GM21381 (cell line): Measurements from ENCODE around the gene GNB1L.

Experiments
- ATAC-seq: cut with Tn5 transposase; IDR thresholded peaks from one replicate; pipeline ENCODE4 v1.9.1; 2021; ENCODE audit warnings: mild to moderate bottlenecking, moderate library complexity; ENCODE audit not compliant: unreplicated experiment

Gene GNB1L

DNA sequence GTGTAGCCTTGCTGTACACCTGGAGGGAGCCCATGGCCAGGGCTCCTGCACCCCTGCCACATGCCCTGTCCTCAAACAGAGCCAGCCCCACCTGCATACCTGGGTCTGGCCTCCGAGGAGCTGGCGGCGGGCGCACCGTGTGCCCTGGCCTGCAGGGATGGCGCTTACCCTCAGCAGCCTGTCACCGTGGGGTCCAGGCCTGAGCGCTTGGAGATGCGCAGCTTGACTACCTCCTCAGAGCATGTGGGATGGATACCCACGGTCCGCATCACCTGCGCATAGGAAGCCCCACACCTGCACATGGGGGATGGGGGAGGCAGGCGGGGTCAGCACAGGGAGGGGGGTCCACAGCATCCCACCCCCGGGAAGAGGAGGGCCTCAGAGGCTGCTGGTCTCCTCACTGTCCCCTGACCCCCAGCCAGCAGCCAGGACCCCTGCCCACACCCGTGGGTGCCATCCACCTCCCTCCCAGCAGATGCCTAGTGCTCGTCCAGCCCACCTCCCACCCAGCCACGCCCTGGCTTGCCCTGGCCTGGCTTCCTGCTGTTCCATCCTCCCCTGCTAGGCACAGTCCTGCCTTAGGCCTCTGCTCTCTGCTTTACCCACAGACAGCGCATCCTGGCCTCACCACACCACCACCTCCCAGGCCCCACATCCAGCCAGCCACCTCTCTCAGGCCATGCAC is 22.4 kb upstream of the GNB1L start:
- no peak for ATAC-seq

DNA sequence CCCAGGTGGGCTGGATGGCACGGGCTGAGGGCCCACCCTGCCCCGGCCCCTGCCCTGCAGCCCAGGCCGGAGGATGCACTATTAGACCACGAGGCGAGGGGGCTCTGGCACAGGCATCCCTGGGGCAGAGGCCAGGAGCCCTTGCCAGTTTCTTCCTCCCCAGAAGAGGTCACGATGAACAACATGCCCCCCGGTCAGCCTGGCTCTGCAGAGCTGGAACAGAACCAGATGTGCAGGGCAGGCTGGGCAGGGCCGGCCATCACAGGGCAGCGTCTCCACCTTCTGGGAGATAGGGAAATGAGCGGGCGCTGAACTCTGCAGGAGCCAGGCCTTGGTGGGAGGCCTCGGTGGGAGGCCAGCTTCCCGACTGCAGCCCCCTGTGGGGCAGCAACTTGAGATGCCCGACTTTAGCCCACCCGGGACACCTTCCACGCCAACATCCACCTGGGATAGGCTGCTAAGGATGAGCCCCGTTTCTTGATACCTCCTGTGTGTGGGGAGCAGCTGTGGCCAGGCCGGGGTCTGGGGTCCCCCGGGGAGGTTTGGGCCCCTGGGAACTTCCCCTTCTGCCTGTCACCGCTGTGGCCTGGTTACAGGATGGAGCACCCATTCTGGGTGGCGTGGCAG is 21.8 kb upstream of the GNB1L start:
- ATAC-seq, result no peak

DNA sequence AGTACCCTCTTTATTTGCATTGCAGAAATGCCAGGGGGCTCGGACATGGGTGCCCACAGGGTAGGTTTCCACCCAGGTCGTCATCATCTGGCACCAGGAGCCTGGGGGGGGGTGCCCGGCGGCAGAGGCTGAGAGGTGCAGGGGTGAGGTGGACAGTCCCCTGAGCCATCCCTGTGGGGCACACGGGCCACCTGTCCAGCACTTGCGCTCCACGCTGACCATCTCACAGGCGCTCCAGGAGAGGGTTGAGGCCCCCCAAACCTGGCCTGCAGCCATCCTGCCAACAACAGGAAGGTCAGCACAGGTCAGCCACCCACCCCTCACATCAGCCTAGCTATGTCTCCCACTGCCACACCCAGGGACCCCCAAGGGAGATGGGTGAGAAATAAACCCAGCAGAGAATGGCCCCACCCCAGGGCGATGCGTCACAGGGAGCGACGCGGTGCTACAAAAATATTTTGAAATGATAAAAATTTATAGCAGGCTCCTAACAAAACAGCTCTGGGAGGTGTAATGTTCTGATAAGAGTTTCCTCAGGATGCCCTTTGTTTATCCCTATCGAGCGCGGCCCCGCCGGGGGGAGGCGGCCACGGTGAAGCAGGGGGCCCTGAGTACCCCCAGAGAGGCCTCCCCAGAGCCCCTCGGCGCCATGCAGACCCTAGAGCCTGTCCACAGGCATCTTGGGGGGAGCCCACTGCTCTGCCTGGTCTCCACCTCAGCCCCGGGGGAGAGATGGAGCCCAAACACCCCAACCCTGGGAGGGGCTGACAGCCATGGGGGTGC is 21.0 kb upstream of the GNB1L start:
- no peak for ATAC-seq

DNA sequence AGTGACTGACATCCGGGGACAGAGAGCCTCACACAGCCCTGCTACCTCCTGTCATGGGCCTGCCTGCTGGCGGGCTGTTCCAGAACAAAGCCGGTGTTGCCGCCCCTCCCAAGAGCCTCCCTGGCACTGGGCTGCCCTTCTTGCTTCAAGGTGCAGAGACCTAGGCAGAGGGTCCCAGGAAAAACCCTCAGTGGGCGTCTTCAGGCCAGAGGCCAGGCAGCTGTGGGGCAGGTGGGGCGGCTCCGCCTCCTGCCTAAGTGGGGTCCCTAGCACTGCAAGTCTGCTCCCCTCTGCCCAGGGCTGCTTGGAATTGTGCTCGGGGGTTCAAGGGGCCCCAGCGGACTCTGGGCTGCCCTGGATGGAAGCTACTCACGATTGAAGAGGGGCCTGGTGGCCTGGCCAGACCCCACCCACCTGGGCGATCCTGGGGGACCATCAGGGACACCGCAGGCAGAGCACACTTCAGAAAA is 20.4 kb upstream of the GNB1L start:
- ATAC-seq, result no peak

DNA sequence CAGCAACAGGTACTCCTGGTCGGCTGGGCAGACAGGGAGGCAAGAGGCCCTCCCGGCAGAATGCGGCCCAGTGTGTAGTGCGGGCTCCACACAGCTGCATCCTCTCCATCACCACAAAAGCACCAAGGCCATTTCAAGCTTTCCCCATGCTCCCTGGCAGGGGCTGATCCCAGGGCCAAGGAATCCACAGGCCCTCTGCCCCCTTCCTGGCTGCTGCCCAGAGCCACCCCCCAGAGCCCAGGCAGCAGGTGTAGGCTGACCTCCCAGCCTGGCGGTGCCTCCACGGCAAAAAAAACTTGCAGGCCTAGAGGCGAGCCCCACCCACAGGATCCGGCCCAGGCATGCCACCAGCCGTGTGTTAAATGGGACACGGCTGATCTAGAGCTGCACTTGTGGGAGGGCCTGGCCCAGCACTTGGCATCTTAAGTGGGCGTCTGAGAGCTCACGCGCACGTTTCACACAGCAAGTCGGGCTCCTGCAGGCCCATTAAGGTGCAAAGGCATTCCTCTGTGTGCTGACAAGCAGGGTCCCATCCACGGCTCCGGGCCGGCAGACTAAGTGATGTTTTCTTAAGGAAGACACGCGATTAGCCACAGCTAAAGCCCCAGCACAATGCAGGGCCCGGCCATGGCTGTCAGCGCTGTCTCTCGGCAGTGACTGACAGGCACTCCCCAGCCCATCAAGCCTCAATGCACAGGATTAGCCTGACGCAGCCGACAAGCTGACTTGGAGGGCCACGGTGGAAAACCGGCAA is 19.8 kb upstream of the GNB1L start:
- ATAC-seq, result no peak

DNA sequence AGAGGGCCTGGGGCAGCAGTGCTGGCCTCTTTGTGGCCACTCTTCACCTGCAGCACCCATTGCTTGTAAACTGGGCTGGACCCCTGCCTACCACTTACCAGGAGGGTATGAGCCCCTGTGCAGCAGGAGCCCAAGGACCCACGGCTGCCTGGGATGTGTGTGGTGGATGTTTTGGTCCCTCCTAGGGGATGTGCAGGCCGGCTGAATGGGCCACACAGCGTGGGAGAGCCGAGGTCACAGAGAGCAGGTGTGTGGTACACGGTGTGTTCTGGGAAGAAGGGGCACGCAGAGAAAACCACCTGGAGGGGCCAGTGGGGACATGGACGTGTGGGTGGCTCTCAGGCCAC is 19.3 kb upstream of the GNB1L start:
- no peak for ATAC-seq

DNA sequence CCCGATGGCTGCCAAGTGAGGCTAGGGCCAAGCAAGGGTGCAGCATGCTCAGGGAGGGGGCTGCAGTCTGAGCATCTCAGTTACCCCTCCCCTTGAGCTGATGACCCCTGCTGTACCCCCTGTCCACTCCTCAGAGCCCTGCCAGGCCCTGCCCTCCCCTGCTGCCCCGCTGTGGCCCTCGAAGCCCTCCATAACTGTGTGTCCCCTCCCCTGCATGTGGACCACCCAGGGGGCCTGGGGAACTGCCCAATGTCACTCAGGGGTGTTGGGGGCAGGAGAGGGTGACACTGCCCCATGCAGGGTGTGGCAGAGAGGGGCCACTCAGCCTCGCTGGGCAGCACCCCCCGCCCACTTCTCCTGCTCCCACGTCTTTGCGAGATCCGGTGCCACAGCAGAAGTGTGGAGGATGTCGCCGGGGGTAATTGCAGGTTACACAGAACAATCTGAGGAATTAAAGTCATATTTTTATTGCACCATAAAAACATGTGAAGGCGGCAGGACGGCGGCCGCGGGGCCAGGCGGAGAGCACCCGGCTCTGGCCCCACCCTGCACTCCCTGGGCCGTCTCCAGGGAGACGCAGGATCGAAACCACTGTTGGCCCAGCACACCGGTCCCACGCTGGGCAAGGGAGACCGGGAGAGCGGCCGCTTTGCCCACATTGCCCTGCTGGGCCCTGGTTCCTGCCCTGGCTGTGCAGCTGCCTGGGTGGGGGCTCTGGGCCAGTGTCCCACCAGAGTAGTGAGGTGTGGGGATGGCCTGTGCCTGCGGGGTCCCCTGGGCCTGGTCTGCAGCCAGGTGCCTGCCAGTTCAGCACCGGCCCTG is 18.7 kb upstream of the GNB1L start:
- no peak for ATAC-seq

DNA sequence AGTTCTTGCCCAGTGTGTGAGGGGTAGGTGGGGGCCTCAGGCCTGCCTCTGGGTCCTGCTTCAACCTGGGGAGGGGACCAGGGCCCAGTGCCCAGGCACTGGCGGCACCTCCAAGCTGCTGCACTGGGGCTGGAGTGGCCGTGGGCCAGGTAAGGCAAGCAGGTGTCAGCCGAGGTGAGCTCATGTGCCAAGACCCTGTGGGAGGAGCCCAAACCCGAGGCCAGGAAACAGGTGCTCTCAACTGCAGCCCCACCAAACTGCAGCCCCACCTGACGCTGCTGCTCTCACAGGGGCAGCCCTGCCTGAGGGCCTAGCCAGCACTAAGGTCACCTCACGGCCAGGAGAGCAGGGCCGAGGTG is 18.1 kb upstream of the GNB1L start:
- ATAC-seq, result no peak

DNA sequence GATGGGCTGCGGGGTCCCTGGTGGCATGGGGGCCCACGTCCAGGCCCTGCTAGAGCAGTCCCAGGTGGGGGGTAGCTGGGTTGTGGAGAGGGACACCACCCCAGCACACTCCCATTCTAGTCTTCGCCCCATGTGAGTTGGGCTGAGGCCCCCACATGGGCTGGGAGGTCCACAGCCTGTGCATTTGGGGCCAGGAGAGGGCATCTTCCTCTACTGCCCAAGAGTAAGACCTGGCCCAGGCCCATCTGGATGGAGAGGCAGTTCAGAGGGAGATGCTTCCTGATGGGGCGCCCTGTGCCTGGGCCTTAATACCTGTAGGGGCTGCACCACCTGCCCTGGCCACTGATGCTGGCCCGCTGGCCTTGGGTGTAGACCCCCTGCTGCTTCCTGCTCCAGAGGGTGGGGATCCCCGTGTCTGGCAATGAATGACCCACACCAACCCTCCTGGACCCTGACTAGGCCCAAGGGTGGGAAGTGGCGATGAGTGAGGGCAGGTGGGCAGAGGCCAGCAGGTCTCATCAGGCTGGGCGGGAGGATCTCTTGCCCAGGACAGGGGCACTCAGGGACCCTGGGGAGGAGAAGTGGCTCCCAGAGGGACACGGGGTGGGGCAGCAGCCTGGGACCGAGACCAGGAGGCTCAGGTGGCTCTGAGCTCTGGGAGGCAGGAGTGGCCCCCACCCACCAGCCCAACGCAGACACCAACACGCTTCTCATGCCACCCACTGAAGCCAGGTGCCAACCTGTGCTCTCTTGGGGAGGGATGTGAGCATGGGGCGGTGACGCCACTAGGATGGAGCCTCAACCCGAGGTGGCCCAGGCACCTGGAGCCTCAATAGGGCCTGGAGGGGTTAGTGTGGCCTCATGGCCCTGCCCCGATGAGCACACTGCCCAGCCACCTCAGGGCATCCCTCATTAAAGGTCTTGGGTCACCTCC is 17.4 kb upstream of the GNB1L start:
- no peak for ATAC-seq

DNA sequence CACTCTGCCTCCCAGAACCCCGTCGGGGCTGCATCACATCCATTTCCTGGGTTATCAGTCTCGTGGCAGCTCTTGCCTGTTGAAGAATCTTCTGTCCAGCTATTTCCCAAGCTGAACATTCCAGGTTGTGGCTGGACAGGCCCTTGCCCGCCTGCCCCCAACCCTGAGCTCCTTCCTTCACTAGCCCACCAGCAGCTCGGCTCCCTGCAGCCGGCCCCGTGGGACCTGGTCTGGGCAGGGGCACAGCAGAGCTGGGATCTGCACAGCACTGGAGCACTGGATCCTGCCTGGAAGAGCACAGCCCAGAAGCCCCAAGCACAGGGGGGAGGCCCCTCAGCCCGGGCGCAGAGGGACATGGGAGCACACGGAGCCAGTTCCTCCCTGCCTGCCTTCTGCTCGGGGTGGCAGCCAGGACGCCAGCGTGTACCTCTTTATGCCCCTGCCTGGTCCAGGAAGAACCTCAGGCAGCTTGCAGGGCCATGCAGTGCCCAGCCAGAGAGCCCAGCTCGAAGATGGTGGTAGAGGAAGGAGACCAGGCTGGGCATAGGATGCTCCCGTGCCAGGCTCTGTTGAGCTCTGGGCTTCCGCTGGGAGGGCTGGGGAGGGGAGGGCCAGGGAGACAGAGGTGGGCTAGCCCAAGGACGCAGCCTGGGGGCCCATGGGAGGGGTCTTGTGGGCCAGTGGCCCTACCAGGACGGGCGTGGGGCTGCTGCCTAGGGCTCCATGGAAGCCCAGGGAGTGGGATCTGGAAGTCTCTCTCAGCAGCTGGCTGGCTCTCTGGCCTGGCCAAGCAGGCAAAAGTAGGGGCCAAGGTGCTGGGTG is 16.6 kb upstream of the GNB1L start:
- ATAC-seq, result no peak

DNA sequence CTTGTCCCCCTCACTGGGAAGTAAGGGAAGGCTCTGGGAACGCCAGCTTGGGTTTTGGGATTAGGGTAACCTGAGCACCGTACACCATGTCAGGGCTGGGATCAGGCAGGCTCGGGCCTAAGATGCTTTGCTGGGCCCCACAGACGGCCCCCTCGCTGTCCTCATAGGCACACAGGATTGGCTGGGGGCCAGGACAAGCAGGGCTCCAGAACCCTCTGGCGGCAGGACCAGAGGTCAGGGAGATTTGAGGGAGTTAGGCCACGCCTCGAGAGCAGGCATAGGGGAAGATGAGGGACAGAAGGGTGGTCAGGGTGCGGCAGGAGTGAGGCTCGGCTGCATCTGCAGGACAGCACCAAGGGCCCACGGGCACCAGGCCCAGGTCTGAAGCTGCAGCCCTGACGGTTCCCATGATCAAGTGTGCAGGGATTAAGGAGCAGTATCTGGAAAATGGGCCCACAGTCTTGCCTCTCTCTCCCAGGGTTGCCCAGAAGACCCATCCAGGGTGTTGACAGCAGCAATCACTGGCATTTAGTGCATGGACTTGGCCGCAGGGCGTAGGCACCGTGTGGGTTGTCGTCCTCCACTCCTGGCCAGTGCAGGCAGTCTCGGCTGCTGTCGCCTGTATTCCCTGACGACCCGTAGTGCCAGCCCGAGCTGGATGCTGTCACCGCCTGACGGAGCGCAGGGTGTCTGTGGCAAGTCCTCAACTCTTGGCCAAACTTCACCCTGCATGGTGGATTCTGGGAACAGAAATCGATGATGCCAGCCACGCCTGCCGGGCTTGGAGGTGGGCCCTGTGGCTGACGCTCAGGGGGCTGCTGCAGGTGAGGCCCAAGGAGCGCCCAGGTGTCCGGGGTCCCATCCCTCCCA is 15.7 kb upstream of the GNB1L start:
- no peak for ATAC-seq

DNA sequence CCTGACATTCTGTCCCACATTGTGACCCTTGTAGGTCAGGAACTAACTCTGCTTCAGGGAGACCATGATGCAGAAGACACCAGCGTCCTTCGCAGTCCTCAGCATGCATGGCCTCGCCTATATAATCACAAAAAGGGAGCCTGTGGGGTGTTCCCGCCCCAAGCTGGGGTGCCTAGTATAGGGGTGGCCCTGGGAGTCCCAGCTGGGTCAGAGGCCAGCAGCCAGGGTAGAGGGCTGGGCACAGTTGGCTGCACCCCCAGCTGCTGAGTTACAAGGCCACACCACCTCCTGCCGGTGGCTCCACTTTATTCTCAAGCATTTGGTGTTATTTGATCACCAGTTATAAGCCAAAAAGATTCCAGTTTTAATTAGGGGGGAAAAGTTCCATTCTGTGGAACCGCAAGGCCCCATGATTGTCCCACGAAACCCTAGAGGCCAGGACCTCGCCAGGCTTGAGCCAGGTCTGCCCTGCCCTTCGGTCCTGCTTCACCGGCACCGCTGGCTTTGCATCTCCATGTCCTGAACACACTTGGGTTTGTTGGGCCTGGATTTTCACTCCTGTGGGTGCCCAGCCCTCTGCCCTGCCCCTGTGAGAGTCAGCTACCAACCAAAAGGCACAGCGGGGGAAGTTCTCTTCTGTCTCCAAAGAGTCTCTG is 15.0 kb upstream of the GNB1L start:
- ATAC-seq, result no peak

DNA sequence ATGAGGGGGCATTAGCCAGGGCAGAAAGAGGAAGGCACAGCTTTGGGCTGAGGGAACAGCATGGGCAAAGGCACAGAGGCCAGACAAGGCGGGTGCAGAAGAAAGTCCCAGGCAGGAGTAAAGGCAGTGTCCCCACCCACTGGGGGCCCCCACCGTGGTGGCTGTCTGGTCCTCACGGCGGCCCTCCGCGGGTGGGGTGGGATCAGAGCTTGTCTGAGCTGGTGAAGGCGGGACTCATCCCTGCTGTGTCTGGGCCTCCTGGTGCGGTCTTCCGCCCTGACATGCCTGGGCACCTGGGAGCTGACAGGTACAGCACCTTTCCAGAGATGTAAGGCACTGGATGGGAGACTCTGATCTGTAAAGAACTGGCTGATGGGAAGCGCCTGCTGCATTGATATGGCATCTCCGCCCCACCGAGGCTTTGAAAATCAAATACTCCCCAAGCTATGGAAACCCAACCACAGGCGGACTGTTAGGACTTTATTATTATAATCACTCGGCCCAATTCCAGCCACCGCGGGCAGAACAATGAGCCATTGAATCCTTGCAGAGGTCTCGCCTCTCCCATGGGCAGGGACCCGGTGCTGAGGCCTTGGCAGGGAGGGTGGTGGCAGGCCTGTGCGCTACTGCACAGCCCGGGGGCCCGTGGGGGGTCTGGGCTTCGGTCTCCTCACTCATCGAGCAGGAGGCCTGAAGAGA is 14.2 kb upstream of the GNB1L start:
- ATAC-seq, result no peak

DNA sequence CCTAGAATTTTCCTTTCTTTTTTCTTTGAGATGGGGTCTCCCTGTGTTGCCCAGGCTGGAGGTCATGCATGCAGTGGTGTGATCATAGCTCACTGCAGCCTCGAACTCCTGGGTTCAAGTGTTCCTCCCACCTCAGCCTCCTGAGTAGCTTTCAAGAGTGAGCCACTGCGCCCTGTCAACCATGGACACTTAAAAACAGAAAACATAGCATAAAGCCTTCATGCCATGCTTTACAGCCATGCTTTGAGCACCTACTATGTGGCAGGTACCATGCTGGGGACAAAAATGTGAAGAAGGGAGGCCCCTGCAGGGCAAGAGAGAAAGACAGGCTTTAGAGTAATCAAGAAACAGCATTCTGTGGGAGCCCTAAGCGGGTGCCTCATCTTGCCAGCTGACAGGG is 13.7 kb upstream of the GNB1L start:
- ATAC-seq, result no peak

DNA sequence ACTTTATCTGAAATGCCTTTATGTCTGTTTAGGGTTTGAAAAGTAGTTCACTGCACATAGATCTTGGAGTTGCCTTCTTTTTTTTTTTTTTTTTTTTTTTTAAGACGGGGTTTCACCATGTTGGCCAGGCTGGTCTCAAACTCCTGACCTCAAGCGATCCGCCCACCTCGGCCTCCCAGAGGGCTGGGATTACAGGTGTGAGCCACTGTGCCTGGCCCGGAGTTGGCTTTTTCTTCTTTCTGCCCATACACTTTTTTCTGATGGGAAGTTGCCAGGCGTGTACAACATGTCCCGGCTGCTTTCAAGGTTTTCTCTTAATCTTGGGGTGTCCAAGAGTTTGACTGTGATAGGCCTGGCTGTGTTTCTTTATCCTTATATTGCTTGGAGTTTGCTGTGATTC is 12.9 kb upstream of the GNB1L start:
- no peak for ATAC-seq

DNA sequence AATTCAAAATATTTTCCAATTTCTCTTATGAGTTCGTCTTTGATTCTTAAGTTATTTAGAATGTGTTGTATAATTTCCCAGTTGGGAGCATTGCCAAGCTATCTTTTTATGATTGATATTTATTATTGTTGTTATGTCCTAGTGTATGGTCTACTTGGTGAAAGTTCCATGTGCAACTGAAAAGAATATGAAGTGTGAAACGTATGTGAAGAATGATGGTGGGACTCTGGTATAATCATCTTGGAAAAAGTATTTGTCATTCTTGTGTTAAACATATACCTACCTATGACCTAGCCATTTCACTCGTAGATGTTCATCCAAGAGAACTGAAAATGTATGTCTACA is 12.0 kb upstream of the GNB1L start:
- no peak for ATAC-seq
